NCI-H1417 (cell line): ENCODE data around the gene FOXK2.
"Not testable (repeated sequence)": the region's sequence is repeated elsewhere in the genome, so short reads cannot be mapped to it uniquely, and the experiment has no call there.

ENCODE experiments used
- DNase-seq, 3 experiments: peaks; one replicate each; lab custom pipeline; 2025; lab: John Stamatoyannopoulos, UW

The FOXK2 gene

DNA sequence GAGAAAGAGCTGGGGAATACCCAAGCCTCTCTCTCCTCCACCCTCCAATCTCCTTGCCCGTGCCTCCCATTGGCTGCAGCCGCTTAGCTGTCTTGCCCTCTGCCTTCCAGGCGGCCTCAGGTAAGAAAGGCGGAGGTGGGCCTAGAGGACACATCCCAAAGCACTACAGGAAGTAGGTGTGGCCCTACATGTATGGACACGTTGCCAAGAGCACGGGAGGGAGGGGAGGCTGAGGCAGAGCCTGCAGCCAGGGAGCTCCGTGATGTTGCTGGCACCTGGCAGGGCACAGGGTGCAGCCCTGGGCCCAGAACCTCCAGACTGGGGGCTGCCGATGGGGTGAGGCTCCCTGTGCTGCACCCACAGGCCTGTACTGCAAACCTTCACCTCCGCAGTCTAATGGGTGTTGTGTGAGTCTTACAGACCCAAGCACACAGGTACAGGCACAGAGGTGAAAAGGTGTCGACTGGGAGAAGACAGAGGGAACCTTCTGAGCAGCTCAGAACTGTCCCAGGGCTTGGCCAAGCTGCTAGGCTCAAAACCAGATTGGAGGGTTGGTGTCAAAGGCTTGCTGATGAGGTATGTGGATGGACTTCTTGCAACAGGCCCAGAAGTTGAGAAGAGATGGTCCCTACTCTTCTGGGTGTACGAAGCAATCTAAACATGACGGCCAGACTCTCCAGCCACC is 23.5 kb upstream of the FOXK2 start:
- DNase-seq: peak in 2 of 3 experiments; percentile 84 to 91

DNA sequence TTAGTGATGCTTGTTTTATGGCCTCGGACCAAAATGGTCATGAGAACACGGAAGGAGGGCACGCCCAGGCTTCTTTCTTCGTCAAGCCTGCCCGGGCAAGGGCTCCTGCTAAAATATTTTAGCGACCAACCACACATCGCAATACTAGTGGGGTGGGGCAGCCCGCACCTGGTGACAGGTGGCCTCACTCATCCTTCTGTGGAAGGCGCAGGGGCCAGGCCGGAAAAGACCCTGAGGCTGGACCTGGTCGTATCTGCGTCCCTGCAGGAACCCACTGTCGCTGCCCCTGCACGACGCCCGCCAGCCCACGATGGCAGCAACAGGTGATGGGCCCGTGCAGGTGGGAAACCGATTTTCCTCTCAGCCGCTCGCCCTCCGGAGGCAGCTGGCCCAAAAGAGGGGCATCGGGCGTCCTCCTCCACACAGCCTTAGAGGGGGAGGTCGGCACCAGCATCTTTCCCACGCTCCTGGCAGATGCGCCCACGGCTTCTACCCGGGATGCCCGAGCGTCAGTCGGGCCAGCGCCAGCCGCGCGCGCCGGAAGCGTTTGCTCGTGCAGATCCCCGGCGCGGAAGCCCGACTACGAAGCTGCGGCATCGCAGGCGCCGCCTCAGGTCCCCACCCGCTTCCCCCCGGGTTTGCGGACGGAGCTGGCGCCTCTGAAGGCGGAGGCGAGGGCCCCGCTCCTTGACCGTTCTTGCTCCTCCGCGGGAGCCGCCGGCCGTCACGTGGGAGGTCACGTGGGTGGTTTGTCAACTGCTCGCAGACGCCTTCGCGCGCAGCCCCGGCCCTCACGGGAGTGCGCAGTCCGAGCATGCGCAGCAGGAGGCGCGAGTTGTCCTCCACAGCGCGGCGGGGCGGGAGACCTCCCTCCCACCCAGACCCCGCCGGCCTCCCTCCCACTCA is 22.8 kb upstream of the FOXK2 start:
- peak; percentile 91 to 96 (median 94) for DNase-seq

DNA sequence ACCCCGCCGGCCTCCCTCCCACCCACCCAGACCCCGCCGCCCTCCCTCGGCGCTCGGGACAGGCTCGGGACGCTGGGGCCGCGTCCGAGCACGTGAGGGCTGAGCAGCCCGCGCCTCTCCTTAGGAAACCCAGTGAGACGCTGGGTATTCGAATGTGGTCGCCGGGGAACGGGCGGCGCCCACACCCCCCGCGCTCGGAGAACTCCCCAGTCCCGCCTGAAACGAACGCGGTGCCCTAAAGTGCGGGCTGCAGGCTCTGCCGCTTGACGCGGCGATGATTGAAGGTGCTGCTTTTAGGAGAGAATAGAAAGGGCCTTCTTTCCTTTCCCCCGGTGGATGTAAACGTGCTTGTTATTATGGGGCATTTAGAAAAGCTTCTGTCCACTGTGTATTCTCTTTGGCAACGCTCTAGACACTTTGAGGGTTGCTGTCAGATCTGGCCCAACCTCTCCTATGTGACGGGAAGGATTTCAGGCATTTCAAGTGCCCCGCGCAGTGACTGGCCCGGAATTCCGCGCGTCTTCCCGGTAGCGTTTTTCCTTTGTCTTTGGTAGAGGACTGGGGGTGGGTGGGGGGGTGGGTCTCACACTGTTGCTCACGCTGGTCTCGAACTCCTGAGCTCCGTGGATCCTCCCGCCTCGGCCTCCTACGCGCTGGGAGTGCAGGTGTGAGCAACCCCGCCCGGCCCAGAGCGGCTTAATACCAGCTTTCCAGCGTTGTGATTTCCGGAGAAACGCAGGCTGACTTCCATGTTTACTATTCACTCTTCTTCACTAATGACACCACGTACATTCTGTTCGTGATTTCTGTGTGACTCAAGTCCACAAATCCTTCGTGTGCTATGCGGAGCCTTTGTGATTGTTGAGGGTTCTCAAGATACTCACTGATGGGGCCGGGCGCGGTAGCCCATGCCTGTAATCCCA is 21.8 kb upstream of the FOXK2 start:
- peak; percentile 46 to 79 (median 74) for DNase-seq

GRCh38 chr17:82502207-82502606 is 17.3 kb upstream of the FOXK2 start:
- no peak for DNase-seq

DNA sequence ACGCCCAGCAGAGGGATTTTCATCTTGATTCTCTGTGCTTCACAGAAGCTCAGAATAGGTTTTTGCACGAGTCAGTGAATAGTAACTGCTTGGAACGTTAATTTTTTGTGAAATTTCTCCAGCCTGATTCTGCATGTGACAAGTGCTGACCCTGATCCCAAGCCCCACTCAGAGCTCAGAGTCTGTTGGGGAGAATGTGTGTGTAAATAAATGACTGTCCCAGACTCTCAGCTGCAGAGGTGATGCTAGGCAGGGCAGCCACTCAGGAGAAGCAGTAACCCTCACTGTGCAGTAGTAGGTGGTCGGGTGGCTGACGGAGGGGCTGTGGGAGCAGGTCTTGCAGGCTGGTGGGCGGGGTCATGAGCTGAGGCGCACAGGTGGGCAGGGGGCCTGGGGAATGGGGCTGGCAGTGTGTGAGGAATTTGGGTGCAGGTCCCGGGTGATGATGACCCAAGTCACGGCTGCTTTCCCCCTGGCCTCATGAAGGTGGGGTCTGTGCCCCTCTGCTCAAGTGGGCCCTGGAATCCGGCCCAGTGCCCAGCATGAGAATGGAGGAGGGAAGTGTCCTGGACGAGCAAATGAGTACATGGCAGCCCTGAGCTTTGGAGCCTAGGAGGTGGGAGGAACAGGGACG is 16.3 kb upstream of the FOXK2 start:
- DNase-seq: no peak

DNA sequence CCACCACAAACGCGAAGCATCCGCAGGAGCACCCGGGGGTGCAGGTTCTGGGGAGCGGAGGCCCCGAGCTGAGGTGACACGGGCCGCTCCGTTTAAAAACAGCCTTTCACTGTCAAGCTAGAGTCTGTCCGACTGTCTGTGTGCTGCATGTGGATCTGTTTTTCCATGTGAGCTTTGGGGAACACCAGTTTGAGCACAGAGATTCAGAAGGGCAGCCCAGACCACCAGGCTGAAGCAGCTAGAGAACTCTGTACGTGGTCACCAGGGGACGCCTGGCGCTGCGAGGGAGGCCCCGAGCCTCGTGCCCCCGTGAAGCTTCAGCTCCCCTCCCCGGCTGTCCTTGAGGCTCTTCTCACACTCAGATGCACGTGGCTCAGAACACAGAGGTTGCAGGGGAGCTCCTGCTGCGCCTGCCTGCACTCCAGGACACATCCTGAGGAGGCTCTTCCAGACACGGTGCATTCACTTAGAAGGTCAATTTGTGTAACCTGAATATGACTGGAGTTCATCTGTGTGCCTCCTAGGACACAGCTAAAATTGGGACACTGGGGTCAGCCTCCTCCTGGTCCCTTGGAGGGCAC is 15.7 kb upstream of the FOXK2 start:
- no peak for DNase-seq

GRCh38 chr17:82505296-82505695 is 14.2 kb upstream of the FOXK2 start:
- no peak for DNase-seq

GRCh38 chr17:82506402-82506801 is 13.1 kb upstream of the FOXK2 start:
- not testable (repeated sequence) for DNase-seq

DNA sequence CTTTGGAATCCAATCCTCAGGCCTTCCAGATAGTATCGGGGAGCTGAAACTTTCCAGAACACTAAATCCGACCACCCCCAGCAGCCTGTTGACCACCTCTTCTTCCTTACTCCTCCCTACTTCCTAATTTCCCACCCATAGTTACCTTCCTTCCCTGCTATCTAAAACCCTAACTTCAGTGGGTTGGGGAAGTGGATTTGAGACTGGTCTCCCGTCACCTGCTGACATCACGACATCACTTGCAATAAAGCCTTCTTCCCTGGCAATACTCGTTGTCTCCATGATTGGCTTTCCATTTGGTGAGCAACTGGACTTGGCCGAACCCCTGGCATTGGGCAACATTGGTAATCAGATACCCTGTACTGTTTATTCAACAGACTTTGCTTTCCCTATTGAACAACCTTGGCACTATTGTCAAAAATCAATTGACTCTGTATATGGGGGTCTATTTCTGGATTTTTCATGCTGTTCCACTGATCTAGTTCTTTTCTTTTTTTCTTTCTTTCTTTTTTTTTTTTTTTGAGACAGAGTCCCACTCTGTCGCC is 11.8 kb upstream of the FOXK2 start:
- no peak for DNase-seq

DNA sequence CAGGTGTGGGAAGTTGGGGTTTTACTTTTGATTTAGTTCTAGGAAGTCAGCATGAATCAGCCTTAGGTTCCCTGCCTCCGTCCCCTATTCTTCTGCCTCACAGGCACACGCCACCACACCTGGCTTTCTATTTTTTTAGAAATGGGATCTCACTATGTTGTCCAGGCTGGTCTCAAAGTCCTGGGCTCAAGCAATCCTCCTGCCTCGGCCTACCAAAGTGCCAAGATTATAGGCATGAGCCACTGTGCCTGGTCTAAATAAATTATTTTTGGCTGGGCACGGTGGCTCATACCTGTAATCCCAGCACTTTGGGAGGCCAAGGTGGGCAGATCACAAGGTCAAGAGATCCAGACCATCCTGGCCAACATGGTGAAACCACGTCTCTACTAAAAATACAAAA is 7.9 kb upstream of the FOXK2 start:
- not testable (repeated sequence) for DNase-seq

- DNase-seq: not testable (repeated sequence)
Measured at GRCh38 chr17:82513864-82514263, 5.7 kb upstream of the FOXK2 start.

GRCh38 chr17:82517230-82517865 is 2.2 kb upstream of the FOXK2 start:
- no peak for DNase-seq

GRCh38 chr17:82519971-82520903 is 705 bp downstream of the FOXK2 start:
- peak in 2 of 3 experiments; percentile 61 to 73 for DNase-seq

- DNase-seq: peak; percentile 47 to 92 (median 81)
Measured at GRCh38 chr17:82524540-82524939, 5.0 kb downstream of the FOXK2 start.

DNA sequence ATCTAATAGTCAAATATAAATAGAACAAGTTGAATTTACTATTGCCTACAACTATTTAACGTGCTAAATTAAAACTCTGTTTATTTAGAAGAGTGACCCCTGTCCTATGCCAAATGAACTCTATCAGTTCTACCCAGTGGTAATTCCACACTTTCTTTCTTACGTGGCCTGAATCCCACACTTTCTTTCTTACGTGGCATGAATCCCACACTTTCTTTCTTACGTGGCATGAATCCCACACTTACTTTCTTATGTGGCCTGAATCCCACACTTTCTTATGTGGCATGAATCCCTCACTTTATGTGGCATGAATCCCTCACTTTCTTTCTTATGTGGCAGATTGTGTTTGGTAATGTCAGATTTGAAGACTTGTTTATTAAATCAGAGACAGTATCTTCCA is 6.2 kb downstream of the FOXK2 start:
- no peak for DNase-seq

GRCh38 chr17:82527898-82528297 is 8.4 kb downstream of the FOXK2 start:
- no peak for DNase-seq

DNA sequence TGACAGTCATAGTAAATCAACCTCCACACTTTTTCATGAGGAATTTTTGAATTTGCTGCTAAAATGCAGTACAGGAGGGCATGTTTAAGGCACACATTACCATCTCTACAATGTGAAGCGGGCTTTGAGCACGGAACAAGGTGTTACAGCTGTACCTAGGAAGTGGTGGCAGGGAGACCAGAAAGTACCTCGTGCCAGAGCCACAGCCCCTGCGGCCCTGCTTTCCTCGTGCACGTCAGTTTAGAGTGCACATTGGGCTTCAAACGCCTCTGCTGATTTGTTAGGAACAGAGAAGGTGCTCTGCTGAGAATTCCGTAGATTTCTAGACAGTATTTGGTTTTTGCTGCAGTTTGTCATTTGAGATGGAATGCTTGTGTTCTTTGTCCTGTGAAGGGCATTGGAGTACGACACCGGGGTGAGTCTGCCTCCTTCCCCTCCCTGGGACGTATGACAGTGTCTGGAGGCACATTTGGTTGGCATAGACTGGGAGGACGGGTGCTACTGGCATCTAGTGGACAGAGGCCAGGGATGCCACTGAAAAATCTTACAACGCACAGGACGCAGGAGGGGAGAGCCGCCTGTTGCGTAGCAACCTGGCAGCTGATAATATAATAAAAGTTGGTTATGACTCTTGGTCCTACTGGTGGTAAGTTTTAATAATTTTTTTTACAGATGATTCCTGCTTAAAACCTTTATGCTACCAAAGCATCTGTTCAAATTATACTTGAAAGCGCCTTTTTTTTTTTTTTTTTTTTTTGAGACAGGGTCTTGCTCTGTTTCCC is 9.1 kb downstream of the FOXK2 start:
- peak in 2 of 3 experiments; percentile 46 to 74 for DNase-seq

DNA sequence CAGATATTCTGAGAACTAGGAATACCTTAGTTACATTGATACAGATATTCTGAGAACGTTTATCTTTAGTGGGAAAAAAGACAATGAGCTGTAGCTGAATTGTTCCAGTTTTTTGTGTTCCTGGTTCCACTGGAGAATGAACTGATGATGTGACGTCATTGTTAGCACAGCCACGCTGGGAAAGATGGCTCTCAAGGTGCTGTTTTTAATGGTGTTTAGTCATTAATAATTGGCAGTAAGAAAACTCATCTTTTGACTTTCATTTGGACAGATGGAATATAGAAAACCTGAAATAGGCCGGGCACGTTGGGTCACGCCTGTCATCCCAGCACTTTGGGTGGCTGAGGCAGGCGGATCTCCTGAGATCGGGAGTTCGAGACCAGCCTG is 10.4 kb downstream of the FOXK2 start:
- no peak for DNase-seq
